Right lobe of liver (tissue), 4 donors: ENCODE results near the gene CDK14.

ENCODE experiments used
- POLR2A ChIP-seq: fragments of 450-650 bp; IDR thresholded peaks from one replicate; pipeline ENCODE4 v1.6.1; 2017; ENCODE audit warnings: antibody characterized with exemption, mild to moderate bottlenecking
- TF ChIP-seq, protein P1 (sequence below), 4 donors: fragments of 200-600 bp in 3 of 4; fragments of 450-650 bp in 1 of 4; IDR thresholded peaks; one replicate each; pipeline versions ENCODE4 v1.5.1 to v1.8.0; 2016 to 2022; ENCODE audit warnings: antibody characterized with exemption in 4 of 4, mild to moderate bottlenecking in 2 of 4
- donor health status: DM: no; HTN: no; CAD: no.
- donor health status: DM: no; HTN: no; CAD: no.
- donor health status: DM: no; HTN: yes; CAD: no.

DNA sequence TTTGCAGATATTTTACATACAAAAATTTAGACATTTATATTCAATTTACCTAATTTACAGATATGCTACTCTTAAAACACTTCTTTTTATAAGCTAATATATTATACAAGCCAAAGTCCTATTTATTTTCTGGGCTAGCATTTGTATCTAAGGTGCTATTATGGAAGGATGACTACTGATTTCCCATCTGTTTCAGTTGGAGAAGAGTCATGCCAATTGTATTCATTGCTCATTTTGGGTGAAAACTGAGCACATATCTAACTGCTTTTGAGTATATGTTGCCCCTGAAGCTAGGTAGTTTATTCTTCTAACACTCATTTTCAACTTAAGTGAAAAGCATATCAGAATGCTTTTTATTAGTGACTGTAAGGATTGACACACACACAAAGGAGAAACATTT lies 172.9 kb downstream of the CDK14 start:
- TF ChIP-seq, protein P1, sequence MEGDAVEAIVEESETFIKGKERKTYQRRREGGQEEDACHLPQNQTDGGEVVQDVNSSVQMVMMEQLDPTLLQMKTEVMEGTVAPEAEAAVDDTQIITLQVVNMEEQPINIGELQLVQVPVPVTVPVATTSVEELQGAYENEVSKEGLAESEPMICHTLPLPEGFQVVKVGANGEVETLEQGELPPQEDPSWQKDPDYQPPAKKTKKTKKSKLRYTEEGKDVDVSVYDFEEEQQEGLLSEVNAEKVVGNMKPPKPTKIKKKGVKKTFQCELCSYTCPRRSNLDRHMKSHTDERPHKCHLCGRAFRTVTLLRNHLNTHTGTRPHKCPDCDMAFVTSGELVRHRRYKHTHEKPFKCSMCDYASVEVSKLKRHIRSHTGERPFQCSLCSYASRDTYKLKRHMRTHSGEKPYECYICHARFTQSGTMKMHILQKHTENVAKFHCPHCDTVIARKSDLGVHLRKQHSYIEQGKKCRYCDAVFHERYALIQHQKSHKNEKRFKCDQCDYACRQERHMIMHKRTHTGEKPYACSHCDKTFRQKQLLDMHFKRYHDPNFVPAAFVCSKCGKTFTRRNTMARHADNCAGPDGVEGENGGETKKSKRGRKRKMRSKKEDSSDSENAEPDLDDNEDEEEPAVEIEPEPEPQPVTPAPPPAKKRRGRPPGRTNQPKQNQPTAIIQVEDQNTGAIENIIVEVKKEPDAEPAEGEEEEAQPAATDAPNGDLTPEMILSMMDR (IDR thresholded peaks at IDR 0.05) = no peak
- TF ChIP-seq POLR2A = no peak
